Ishikawa (cell line): ENCODE measurements around the gene SYNDIG1L.

Experiments
- CEBPB ChIP-seq: IDR thresholded peaks from 2 replicates; pipeline ENCODE4 v1.6.1; 2012
- CREB1 ChIP-seq: IDR thresholded peaks from 2 replicates; pipeline ENCODE4 v1.6.1; 2012; ENCODE audit warnings: low read depth
- EGR1 ChIP-seq: IDR thresholded peaks from 2 replicates; pipeline ENCODE4 v1.6.1; 2012
- EP300 ChIP-seq: IDR thresholded peaks from 2 replicates; pipeline ENCODE4 v1.6.1; 2012; ENCODE audit warnings: borderline replicate concordance
- FOXM1 ChIP-seq: IDR thresholded peaks from 2 replicates; pipeline ENCODE4 v1.6.1; 2012; ENCODE audit warnings: low read depth, borderline replicate concordance
- NFIC ChIP-seq: IDR thresholded peaks from 2 replicates; pipeline ENCODE4 v1.6.1; 2012
- RAD21 ChIP-seq: IDR thresholded peaks from 2 replicates; pipeline ENCODE4 v1.6.1; 2012; ENCODE audit warnings: low read depth
- TAF1 ChIP-seq: IDR thresholded peaks from 2 replicates; pipeline ENCODE4 v1.6.1; 2012; ENCODE audit warnings: low read depth, mild to moderate bottlenecking
- TCF12 ChIP-seq: IDR thresholded peaks from 2 replicates; pipeline ENCODE4 v1.6.1; 2012; ENCODE audit warnings: low read depth
- TEAD4 ChIP-seq: IDR thresholded peaks from 2 replicates; pipeline ENCODE4 v1.6.1; 2012
- YY1 ChIP-seq: IDR thresholded peaks from 2 replicates; pipeline ENCODE4 v1.6.1; 2012; ENCODE audit warnings: low read depth
- ZBTB7A ChIP-seq: IDR thresholded peaks from 2 replicates; pipeline ENCODE4 v1.6.1; 2012; ENCODE audit warnings: low read depth
- TF ChIP-seq, protein P1 (sequence below): IDR thresholded peaks from 2 replicates; pipeline ENCODE4 v1.6.1; 2012
- TF ChIP-seq, protein P2 (sequence below): IDR thresholded peaks from 2 replicates; pipeline ENCODE4 v1.6.1; 2012; ENCODE audit warnings: low read depth, mild to moderate bottlenecking
- TF ChIP-seq, protein P3 (sequence below): IDR thresholded peaks from 2 replicates; pipeline ENCODE4 v1.6.1; 2012

SYNDIG1L gene

DNA sequence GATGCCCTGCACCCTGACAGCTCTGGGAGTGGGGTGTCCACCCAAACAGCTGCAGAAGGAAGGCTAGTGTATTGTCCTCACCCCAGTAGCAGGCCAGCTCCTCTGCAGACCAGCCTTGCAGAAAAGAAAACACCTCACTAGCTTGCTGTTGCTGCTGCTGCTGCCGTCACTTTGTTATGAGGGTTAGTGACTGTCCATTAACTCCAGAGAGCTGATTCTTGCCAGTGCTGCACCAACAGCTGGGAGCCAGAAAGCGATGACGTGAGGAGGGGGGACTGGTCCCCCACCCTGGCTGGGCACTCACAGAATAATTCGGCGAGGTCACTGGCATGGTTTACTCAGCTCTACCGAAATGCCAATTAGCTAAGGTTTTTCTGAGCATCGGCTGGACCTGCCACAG, 2.8 kb downstream of the SYNDIG1L start:
- TF ChIP-seq TCF12: no peak
- TF ChIP-seq YY1: no peak
- TF ChIP-seq, protein P1, sequence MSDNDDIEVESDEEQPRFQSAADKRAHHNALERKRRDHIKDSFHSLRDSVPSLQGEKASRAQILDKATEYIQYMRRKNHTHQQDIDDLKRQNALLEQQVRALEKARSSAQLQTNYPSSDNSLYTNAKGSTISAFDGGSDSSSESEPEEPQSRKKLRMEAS: no peak
- TF ChIP-seq EP300: no peak
- no peak for TF ChIP-seq NFIC
- no peak for TF ChIP-seq TAF1
- TF ChIP-seq ZBTB7A: no peak
- no peak for TF ChIP-seq EGR1
- no peak for TF ChIP-seq CEBPB
- TF ChIP-seq FOXM1: no peak
- TF ChIP-seq TEAD4: no peak
- TF ChIP-seq, protein P2, sequence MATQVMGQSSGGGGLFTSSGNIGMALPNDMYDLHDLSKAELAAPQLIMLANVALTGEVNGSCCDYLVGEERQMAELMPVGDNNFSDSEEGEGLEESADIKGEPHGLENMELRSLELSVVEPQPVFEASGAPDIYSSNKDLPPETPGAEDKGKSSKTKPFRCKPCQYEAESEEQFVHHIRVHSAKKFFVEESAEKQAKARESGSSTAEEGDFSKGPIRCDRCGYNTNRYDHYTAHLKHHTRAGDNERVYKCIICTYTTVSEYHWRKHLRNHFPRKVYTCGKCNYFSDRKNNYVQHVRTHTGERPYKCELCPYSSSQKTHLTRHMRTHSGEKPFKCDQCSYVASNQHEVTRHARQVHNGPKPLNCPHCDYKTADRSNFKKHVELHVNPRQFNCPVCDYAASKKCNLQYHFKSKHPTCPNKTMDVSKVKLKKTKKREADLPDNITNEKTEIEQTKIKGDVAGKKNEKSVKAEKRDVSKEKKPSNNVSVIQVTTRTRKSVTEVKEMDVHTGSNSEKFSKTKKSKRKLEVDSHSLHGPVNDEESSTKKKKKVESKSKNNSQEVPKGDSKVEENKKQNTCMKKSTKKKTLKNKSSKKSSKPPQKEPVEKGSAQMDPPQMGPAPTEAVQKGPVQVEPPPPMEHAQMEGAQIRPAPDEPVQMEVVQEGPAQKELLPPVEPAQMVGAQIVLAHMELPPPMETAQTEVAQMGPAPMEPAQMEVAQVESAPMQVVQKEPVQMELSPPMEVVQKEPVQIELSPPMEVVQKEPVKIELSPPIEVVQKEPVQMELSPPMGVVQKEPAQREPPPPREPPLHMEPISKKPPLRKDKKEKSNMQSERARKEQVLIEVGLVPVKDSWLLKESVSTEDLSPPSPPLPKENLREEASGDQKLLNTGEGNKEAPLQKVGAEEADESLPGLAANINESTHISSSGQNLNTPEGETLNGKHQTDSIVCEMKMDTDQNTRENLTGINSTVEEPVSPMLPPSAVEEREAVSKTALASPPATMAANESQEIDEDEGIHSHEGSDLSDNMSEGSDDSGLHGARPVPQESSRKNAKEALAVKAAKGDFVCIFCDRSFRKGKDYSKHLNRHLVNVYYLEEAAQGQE: no peak
- no peak for TF ChIP-seq CREB1
- TF ChIP-seq RAD21: no peak
- TF ChIP-seq, protein P3, sequence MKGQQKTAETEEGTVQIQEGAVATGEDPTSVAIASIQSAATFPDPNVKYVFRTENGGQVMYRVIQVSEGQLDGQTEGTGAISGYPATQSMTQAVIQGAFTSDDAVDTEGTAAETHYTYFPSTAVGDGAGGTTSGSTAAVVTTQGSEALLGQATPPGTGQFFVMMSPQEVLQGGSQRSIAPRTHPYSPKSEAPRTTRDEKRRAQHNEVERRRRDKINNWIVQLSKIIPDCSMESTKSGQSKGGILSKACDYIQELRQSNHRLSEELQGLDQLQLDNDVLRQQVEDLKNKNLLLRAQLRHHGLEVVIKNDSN: no peak

DNA sequence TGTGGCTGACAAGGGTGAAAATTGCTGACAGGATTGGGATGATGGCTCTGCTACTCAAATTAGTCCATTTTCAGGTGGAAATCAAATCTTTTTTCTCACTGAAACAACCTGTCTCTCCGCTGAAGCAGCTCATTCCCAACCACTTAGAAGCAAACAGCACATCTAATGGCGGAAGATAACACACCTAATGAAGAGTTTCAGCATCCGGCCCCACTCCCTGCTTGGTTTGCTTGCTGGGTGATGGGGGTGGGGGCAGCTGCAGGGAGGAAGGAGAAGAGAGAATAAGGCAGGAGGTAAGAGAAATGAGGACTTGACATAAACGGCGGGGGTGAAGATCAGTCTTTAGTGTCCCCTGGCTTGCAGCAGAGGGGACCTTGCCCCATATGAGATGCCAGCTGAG, 4.0 kb downstream of the SYNDIG1L start:
- TF ChIP-seq, protein P1: no peak
- TF ChIP-seq ZBTB7A: no peak
- TF ChIP-seq, protein P2: no peak
- no peak for TF ChIP-seq EGR1
- TF ChIP-seq YY1: no peak
- no peak for TF ChIP-seq EP300
- TF ChIP-seq TEAD4: no peak
- TF ChIP-seq FOXM1: no peak

DNA sequence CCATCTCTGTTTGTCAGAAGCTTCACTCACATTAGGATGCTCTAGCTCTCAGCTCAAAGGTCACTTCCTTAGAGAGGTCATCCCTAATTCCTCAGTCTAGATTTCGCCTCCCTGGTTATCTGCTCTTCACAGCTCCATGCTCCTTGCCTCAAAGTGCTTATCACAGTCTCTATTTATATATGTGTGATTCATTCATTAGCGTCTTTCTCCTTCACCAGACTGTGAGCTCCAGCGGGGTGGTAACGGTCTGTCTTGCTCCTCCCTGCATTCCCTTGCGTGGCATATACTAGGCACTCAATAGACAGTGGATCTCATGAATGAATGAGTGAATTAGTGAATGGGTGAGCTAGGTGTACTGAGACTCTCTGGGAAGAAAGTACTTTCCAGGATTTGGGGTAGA, 6.9 kb downstream of the SYNDIG1L start:
- TF ChIP-seq TAF1 (no peak), TEAD4 (no peak), FOXM1 (no peak), CEBPB (no peak), YY1 (no peak), ZBTB7A (no peak), TCF12 (no peak), CREB1 (no peak)
- TF ChIP-seq, protein P3: no peak
- TF ChIP-seq, protein P2: no peak

DNA sequence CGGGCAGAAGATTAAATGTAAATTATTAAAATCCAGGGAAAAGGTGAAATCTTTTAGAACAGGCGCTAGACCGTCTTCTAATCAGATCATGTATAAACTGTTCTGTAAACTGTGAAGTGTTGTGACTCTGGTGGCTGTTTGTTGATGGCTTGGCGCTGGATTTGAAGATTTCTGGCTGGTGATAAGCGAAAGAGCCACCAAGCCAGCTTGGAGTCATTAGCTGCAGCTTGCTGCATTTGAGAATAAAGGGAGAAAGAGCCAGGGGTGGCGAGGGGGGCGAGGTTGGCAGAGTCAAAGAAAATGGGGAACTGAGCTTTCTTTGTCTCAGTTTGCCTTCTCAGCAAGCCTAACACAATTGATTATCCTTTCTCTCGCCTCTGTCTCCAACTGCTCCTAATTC, 8.0 kb downstream of the SYNDIG1L start:
- no peak for TF ChIP-seq FOXM1

DNA sequence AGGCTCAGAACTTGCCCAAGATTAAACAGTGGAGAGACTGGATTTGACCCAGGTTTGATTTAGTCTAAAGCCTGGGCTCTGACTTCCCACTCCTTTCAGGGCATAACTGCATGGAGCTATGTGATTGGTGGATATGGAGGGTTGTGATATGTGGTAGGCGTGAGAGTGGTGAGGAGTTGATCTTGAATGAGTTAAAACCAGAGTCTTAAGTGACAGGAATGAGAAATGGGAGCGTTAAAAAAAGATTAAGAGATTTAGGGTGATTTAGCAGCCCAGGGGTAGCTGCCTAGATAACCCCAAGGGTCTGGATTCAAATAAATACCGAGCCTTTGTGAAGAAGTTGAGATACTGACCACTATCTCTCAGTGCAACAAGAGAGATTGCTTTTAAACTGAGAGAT, 8.4 kb downstream of the SYNDIG1L start:
- no peak for TF ChIP-seq TEAD4
- TF ChIP-seq, protein P1: no peak
- TF ChIP-seq EP300: no peak
